NCI-H1417 treated with DMSO at 0.1 percent for 48 hours (cell line): ENCODE results near the gene ENGASE.
A peak's percentile ranks its signal among the peaks of the same experiment; 100 is the strongest.
"Not testable (repeated sequence)": the region's sequence is repeated elsewhere in the genome, so short reads cannot be mapped to it uniquely, and the experiment has no call there.

Source experiments
- DNase-seq: peaks from one replicate; lab custom pipeline; 2025; lab: John Stamatoyannopoulos, UW

The ENGASE gene, protein sequence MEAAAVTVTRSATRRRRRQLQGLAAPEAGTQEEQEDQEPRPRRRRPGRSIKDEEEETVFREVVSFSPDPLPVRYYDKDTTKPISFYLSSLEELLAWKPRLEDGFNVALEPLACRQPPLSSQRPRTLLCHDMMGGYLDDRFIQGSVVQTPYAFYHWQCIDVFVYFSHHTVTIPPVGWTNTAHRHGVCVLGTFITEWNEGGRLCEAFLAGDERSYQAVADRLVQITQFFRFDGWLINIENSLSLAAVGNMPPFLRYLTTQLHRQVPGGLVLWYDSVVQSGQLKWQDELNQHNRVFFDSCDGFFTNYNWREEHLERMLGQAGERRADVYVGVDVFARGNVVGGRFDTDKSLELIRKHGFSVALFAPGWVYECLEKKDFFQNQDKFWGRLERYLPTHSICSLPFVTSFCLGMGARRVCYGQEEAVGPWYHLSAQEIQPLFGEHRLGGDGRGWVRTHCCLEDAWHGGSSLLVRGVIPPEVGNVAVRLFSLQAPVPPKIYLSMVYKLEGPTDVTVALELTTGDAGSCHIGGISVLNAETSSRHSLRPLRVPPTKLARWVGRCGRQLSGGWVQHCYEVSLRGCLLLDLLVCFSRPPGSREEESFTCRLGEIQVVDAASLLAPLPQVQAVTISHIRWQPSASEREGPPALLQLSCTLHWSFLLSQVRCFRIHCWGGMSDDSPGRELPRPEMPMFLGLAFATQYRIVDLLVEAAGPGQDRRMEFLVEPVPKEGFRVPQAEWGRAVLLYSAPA

DNA sequence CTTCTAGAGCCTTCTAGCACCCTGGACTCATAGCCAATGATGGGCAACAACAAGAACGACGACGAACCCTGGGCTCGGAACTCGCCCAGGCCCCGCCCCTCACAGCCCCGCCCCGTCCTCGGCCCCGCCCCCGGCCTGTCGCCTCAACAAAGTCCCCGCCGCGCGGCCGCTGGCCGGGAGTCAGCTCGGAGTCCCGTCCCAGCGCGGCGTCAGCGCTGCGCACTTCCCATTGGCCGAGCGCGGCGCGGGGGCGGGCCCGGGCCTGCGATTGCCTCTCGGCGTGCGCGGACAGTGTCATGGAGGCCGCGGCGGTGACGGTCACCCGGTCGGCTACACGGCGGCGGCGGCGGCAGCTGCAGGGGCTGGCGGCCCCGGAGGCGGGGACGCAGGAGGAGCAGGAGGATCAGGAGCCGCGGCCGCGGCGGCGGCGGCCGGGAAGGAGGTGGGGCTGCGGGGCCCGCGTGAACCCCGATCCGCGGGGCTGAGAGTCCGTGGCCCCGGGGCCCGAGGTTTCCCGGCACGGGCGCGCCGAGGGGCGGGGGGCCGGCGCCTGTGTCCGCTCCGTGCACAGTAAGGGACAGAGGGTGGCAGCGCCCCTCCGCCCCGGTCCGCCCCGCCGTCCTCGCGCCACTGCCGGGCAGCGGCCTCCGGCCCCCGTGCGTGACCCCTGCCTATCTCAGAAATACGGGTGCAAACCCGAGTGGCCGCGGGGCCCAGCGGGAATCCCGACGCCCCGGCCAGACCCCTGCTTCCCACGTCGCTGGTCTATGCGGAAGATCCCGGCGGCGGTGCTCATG is at the start of gene ENGASE:
Gene ENGASE (plus strand): TSS at position 176 of the 797 bp plus-strand sequence. CDS start 121 bp downstream, at position 297.
- DNase-seq: peak; percentile 76

DNA sequence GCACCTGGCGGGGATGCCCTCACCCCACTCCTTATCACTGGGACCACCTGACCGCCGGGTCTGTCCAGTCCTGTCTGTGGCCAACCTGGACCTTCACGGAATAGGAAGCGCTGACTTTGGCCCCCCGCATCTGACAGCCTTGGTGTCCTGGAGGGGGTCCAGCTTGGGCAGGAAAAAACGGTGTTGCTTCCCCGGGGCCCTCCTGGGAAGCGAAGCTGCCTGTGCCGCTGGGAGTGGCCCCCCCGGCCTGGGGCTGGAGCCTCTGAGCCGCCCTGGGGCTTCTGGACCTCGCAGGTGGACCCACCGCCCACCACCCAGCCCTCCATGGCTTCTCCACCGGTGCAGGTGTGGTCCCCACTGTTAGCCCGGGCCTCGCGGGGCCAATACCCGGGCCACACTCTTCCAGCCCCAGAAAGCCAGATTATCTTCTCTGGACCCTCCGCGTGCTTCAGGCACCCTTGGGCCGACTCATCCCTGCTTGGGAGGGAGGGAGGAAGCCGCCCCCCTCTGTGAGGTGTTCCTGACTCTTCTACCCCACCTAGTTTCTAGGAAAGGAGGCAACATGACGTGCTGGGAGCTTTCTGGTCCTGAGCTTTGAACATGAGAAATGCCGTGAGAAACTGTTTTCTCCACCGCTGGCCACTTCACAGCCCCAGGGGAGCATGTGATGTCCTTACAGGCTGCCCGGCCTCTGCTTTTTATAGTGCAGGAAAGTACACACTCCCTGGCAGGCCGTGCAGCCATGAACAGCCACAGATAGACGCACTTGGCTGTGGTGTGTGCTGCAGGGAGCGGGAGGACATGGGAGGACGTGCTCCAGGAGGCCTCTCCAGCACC is 49.5 kb upstream of the ENGASE start:
- no peak for DNase-seq

DNA sequence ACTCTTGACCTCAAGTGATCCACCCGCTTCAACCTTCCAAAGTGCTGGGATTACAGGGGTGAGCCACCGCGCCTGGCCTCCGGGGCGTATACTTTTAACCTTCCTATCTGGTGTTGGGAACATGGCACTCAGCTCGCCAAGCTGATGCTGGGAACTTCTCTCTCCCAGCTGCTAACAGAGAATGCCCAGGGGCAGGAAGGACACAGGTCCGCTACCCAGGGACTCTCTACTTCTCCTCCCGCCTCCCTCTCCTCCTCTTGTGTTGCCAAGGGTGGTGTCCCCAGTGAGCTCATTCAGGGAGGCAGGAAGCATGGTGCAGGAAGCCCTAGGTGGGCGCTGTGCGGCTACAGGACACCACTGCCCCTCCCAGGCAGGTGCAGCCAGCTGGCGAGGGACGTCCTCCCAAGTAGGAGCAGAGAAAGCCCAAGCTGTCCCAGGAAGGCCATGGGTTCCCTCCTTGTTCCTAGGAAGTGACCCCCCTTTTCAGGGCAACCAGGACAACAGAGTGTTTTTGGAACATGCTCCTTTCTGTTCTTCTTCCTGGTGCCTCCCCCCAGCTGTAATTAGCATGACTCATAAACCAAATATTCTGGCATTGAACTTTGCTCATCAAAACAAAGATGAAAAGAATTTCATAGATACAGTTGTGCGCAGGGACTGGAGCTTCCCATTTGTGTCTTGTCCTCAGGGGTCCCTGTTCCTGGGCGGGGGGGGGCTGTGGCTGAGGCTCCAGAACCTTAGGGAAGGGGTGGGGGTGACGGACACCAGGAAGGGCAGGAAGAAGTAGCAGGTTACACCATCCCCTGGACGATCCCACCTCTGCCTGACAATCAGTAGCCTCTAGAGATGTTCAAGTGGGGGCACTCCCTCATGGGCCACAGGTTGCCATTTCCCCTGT is 48.0 kb upstream of the ENGASE start:
- no peak for DNase-seq

DNA sequence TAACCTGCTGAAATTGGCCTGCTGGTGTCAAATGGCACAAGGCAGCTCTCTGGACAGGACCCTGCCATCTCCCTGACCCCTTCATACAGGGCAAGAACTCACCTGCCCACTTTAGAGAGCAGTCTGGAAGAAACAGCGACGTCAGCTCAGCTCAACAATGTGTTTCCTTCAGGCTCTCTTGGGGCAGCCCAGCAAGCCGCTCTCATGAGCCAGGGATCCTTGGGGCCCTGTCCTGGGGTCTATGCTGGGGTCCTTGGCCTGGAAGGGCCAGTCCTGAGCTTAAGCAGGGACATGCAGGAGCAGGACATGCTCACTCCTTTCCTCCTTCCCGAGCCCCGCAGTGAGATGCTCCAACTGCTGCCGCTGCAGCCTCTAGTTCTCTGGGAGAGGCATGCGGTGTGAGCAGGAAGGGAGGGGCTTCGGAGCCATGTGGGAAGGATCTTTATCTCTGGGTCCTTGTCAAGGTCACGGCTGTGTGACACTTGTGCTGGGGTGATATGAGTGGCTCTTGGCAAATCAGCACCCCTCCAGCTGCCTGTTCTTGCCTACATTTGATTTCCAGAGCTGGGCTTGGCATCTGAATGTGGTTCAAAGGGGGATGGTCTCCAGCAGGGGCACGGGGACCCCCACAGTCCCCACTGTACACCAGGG is 47.2 kb upstream of the ENGASE start:
- no peak for DNase-seq

DNA sequence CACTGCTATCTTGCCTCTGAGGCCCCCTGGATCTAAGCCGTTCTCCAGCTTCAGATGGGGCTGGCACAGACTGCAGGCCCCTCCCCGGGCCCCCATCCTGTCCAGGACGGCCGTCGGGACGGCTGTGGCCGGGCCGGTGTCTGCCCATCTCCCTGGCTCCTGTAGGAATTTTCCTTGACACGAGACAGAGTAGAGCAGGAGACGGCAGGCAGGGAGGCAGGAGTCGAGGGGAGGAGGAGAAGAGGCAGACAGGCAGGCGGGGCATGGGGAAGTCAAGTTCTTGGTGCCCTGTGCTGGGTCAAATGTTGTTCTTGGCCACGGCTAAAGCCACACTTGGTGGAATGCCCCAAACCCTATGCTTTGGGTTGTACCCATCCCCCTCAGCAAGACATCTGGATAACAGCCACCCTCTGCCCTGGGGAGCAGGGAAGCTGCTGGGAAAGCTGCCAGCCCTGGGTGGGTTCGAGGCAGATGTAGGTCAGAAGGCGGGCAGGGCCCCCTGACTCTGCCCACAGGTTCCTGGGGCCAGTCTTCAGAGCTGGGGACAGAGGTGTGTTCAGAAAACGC is 46.6 kb upstream of the ENGASE start:
- DNase-seq: no peak

DNA sequence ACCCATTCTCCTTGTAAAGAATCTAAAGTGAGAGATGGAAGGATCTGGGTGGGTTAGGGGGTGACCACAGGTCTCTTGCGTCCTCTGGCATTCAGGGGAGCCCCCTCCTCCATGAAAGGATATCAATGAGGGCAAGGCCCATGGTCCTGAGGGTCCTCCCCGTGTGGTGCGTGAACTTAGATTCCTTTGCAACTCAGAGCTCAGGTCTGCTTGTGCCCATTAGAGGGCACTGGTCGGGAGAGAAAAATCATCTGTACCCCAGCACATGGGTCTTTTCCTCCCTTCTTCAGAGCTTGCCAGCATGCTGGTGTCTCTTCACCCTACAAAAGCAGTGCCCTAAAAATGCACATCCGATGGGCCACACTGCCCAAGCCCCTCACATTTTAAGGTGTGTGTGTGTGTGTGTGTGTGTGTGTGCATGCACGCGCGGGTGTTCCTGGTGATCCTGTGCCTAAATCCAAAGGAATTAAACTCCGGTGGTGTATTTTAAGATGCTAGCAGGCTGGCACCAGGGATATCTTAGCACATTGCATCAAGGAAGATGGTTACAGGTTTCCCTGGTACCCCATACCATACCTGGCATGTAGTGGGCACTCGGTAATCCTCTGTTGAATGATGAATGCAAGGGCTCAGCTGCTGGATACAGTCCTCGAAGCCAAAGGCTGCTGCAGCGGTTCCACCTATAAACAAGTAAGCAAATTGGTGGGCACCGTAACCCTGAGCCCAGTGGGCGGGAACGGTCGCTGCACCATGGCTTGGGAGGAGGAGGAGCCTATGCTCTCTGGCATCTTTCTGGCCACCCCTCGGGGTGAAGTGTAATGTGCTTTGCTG is 45.9 kb upstream of the ENGASE start:
- no peak for DNase-seq

DNA sequence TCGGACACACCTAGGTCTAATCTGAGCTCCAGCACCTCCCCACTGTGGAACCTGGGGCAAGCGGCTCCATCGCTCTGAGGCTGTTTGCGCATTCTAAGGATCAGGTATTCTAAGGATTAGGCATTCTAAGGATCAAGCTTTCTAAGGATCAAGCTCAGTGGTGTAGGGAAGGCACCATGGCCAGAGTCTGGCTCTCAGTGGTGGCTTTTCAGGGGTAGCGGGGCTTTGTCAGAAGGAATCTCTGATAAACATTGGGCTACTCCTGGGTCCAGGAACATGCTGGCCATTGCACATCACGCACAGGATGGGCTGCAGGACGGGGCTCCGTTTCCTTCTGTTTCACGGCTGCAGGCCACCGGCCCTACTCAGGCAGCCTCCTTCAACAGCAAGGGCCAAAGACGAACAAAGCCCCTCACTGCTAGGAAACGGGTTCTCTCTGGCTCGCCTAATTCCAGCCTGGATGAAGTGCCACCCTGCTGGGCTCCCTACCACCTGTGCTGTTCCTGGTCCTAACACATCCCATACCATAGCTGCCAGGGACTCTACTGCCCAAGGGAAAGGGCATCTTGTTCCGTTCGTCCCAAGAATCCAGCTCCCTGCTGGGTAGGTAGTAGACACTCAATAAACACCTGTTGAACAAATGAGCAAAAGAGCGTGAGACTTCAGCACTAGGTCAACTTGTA is 45.2 kb upstream of the ENGASE start:
- no peak for DNase-seq

DNA sequence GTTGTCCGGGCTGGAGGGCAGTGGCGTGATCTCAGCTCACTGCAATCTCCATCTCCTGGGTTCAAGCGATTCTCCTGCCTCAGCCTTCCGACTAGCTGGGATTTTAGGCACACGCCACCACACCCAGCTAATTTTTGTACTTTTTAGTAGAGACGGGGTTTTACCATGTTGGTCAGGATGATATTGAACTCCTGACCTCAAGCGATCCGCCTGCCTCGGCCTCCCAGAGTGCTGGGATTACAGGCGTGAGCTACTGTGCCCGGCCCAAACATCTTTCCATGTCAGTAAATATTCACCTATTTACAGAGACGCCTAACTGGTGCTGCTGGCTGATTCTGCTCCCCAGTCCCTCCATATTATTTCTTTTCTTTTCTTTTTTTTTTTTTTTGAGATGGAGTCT is 44.0 kb upstream of the ENGASE start:
- not testable (repeated sequence) for DNase-seq

DNA sequence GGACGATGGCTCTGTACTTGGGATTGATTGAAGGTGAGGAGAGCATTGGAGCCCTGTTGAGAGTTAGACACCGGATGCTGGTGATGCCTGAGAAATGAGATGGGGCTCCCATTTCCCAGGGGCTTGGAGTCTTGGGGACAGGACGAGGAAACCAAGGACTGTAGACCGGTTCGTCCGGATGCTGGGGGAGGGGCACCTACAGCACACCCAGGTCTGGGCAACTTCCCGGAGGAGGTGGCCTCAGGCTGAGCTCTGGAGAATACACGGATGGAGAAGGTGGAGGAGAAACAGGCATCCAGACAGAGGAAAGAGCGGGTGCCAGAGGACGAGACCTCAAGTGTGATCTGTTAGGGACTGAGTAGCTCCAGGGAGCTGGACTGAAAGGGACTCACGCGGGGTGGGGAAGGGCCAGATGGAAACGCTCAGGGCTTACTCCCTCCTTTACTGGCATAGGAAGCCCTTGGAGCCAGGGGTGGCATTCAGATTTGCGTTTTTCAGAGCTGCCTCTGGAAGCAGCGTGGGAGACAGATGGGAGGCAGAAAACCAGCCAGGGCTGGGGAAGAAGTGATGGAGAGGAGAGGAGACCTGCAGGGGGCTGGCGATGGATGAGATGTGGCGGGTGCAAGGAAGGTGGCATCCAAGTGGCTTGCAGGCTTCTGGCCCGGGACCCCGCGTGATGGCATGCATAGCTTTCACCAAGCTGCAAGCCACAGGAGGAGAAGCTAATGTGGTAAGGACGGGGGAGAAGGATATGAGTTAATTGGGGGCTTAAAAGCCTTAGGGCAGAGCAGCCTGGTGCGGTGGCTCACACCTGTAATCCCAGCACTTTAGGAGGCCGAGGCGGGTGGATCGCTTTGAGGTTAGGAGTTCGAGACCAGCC is 42.4 kb upstream of the ENGASE start:
- no peak for DNase-seq

DNA sequence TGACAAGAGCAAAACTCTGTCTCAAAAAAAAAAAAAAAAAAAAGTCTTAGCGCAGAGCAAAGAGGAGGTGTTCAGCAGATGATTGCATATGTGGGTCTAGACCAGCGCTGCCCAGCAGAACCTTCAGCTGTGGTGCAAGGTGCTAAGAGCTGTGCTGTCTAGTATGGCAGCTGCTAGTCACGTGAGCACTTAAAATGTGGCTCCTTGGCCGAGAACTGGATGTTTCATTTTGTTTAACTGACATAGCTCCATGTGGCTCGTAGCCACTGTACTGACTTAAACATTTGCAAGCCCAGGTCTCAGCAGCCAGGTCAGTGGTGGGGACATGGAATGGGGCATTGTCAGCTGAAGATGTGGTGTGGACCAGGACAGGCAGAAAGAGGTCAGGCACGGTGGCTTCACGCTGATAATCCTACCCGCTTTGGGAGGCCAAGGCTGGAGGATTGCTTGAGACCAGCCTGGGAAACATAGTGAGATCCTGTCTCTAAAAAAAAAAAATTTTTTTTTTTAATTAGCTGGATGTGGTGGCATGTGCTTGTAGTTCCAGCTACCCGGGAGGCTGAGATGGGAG is 41.5 kb upstream of the ENGASE start:
- DNase-seq: no peak

DNA sequence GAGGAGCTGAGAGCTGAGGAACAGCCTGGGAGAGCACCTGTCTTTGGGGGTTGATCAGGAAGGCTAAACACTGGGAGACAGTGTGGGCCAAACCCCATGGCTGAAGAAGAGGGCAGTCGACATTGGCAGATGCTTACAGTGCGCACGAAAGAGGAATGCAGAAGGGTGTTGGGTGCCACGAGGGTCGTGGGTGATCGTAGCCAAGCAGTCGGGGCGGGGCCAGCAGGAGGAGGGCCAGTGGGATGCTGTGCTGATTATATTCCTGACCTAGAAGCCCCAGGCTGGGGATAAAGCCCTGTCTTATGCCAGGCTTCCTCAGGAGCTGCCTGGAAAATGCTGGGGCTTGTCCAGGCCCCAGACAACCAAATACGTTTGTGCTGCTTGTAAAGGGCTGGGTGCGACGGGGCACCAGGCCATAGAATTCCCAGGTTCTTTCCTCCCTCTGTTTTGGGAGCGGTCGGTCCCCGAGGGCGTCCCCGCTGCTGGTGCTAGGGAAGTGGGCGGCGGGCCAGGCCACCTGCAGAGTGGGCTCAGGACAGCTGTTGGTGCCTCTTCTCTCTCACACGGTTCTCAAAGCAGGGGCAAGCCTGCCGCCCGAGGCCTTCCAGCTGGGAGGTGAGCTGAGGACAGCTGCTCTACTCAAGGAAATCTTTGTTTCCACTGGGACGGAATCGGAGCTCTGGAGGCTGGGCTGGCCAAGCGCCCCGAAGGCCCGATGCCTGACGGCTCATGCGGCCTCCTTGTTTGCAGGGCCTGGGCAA is 40.7 kb upstream of the ENGASE start:
- no peak for DNase-seq

DNA sequence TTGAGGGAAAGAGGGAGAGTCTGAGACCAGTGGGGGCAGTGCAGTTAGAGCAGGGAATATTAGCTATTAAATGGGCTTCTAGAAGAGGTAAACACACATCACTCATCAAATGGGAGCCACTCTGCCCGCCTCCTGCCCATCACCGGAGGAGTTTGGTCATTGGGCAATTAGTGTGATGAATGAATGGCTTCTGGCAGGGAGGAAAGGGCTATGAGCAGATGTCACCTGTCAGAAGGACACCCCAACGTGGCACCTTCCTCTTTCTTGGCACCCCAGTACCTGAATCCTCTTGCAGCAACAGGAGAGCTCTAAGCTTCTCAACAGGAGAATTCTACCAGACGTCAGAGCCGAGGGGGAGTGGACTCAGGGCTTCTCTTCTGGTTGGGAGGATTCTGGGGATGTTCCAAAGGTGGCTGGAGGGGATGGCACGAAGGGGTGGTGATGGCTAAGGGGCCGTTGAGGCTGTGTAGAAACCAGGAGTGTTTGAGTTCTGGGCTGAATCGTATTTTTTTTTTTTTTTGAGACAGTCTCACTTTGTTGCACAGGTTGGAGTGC is 39.6 kb upstream of the ENGASE start:
- no peak for DNase-seq

DNA sequence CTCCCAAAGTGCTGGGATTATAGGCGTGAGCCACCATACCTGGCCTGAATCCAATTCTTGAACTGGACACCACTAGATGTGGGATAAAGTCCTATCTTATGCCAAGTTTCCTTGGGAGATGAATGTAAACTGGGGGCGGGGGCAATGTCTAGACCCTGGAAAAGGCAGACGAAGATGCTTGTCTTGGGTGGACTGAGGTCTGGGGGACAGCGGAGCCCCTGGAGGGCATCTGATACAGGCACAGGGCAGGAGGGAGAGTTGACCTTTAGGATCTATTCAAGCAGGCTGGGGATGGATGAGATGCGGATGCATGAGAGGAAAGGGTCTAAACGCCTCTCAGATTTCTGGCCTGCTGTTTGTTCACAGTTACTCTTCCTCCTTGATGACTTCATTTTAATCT is 38.9 kb upstream of the ENGASE start:
- no peak for DNase-seq

DNA sequence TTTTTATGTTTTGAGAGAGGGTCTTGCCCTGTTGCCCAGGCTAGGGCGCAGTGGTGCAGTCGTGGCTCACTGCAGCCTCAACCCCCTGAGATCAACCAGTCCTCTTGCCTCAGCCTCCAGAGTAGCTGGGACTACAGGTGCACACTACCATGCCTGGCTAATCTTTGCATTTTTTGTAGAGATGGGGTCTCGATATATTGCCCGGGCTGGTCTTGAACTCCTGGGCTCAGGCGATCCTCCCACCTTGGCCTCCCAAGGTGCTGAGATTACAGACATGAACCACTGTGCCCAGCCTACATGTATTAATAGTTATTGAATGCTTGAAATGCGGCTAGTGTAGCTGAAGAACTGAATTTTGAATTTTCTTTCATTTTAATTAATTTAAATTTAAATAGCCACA is 38.4 kb upstream of the ENGASE start:
- DNase-seq: no peak

DNA sequence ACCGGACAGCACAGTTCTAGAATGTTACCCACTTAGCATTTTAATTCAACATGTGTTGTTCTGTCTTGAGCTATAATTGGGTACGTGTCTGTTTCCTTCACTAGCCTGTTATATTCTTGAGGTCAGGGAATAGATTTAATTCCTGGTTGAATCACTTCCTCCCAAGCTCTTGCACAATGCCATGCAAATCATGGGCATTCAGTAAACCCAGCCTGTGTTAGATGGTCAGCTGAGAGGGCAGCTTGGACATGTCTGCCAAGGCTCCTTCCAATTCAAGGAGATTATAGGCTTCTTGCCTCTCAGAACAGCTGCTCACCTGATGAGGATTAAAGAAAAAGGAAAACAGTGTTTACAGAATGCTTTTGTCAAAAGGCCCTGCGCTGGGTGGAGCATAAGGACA is 38.0 kb upstream of the ENGASE start:
- no peak for DNase-seq
